B cell (primary cell): ENCODE results near the gene MAG. TPM values are rescaled to one million over a fixed set of nuclear protein-coding genes. Genes with fewer than 3 reads are reported as not detected.
A peak's percentile ranks its signal among the peaks of the same experiment; 100 is the strongest.

Experiments
- ATAC-seq: fragments of 200-7000 bp; cut with Tn5 transposase; one replicate; pipeline ENCODE4 v1.10.0; 2021; ENCODE audit warnings: low read depth, mild to moderate bottlenecking, moderate number of reproducible peaks, moderate library complexity
- CTCF ChIA-PET: fragments of 350-600 bp; sonication (Branson Sonifier 250); formaldehyde crosslinking; loops from one replicate; lab custom pipeline; 2021; ENCODE audit warnings: antibody characterized with exemption, inconsistent platforms; lab: Charles Lee
- POLR2A ChIA-PET: fragments of 350-600 bp; sonication (Branson Sonifier 250); formaldehyde crosslinking; loops from one replicate; lab custom pipeline; 2021; ENCODE audit warnings: antibody characterized with exemption; lab: Charles Lee
- DNase-seq: peaks from one replicate; pipeline ENCODE4 v3.0.0; 2013
- H2AFZ ChIP-seq: 2 replicates; pipeline ENCODE4 v1.6.1; 2012; ENCODE audit warnings: mild to moderate bottlenecking, low read depth, low read length; ENCODE audit not compliant: insufficient read depth, poor library complexity, severe bottlenecking
- H3K27ac ChIP-seq, 2 donors: 1 replicate in 1 of 2; 2 replicates in 1 of 2; pipeline ENCODE4 v1.5.1; 2012 to 2013; ENCODE audit warnings: low read length in 2 of 2, mild to moderate bottlenecking in 2 of 2, moderate library complexity in 1 of 2
- H3K27me3 ChIP-seq, 4 experiments: fragments of 200-600 bp in 1 of 4; sonication (generic) in 1 of 4; replicated peaks in 1 of 4; 1 replicate in 2 of 4; 2 replicates in 2 of 4; pipeline versions ENCODE4 v1.6.1 to v1.7.0; 2013 to 2016; ENCODE audit warnings: low read length in 3 of 4, mild to moderate bottlenecking in 2 of 4, mixed read lengths in 1 of 4, moderate library complexity in 1 of 4; ENCODE audit not compliant: insufficient read depth in 4 of 4, control insufficient read depth in 3 of 4; ENCODE audit errors: control extremely low read depth in 1 of 4
- H3K36me3 ChIP-seq, 2 experiments: replicated peaks in 1 of 2; 1 replicate in 1 of 2; 2 replicates in 1 of 2; pipeline versions ENCODE4 v1.6.1 to v1.7.1; 2013; ENCODE audit warnings: low read length in 1 of 2; ENCODE audit not compliant: insufficient read depth in 2 of 2, control insufficient read depth in 1 of 2; ENCODE audit errors: control extremely low read depth in 1 of 2, extremely low read depth in 1 of 2
- H3K4me1 ChIP-seq, 2 donors: fragments of 200-600 bp in 1 of 2; sonication (generic) in 1 of 2; 1 replicate in 1 of 2; 2 replicates in 1 of 2; pipeline versions ENCODE4 v1.5.1 to v1.6.1; 2013 to 2017; ENCODE audit warnings: low read length in 2 of 2; ENCODE audit not compliant: control insufficient read depth in 2 of 2, insufficient read depth in 2 of 2
- H3K4me2 ChIP-seq: replicated peaks from 2 replicates; pipeline ENCODE3; 2012; ENCODE audit warnings: mild to moderate bottlenecking, low read depth, low read length; ENCODE audit not compliant: poor library complexity, severe bottlenecking
- H3K4me3 ChIP-seq, 5 experiments: fragments of 200-600 bp in 1 of 5; sonication (generic) in 1 of 5; 1 replicate in 3 of 5; 2 replicates in 2 of 5; pipeline versions ENCODE4 v1.5.1 to v1.7.0; 2011 to 2016; ENCODE audit warnings: low read length in 4 of 5, mild to moderate bottlenecking in 4 of 5, low read depth in 2 of 5, control low read depth in 1 of 5, moderate library complexity in 1 of 5; ENCODE audit not compliant: insufficient read depth in 1 of 5; ENCODE audit errors: control extremely low read depth in 1 of 5, extremely low read depth in 1 of 5
- H3K79me2 ChIP-seq: fragments of 200-600 bp; sonication (generic); one replicate; pipeline ENCODE4 v1.6.0; 2016; ENCODE audit warnings: low read length; ENCODE audit not compliant: control insufficient read depth, insufficient read depth
- H3K9ac ChIP-seq: fragments of 200-600 bp; sonication (generic); 2 replicates; pipeline ENCODE4 v1.6.1; 2017; ENCODE audit warnings: mild to moderate bottlenecking, low read length, moderate library complexity
- H3K9me3 ChIP-seq, 3 donors: one replicate each; pipeline versions ENCODE4 v1.6.1 to v1.7.1; 2013; ENCODE audit warnings: low read length in 2 of 3; ENCODE audit not compliant: control insufficient read depth in 2 of 3, insufficient read depth in 1 of 3; ENCODE audit errors: control extremely low read depth in 1 of 3
- H4K20me1 ChIP-seq: 2 replicates; pipeline ENCODE4 v1.6.0; 2012; ENCODE audit warnings: mild to moderate bottlenecking, low read length; ENCODE audit not compliant: insufficient read depth, control insufficient read depth, poor library complexity, severe bottlenecking
- H3K27ac Mint-ChIP-seq: one replicate; pipeline ENCODE4 v1.8.0; 2021; ENCODE audit warnings: mixed read lengths
- H3K27me3 Mint-ChIP-seq: one replicate; pipeline ENCODE4 v1.8.0; 2021; ENCODE audit warnings: mixed read lengths
- H3K4me1 Mint-ChIP-seq: one replicate; pipeline ENCODE4 v1.8.0; 2021; ENCODE audit warnings: mixed read lengths
- H3K4me3 Mint-ChIP-seq: one replicate; pipeline ENCODE4 v1.8.0; 2021; ENCODE audit warnings: mixed read lengths
- H3K9me3 Mint-ChIP-seq: one replicate; pipeline ENCODE4 v1.8.0; 2022; ENCODE audit warnings: mixed read lengths; ENCODE audit not compliant: insufficient read depth
- EZH2 ChIP-seq: IDR thresholded peaks from 2 replicates; pipeline ENCODE4 v1.6.1; 2012; ENCODE audit warnings: borderline replicate concordance, low read depth, mild to moderate bottlenecking, moderate library complexity, low read length; ENCODE audit not compliant: insufficient read depth, poor library complexity, severe bottlenecking
- WGBS: methylation state at CpG from one replicate; pipeline ENCODE4 v1.1.5; 2013; ENCODE audit warnings: missing lambda C conversion rate; ENCODE audit not compliant: insufficient coverage; 5-methylcytosine and 5-hydroxymethylcytosine counted together
- intact Hi-C: fragments of 100-400 bp; cut with micrococcal nuclease; formaldehyde crosslinking; loops from one replicate; pipeline ENCODE4 v1.10.0; 2022
- polyA plus RNA-seq: library from polyadenylated mRNA; depleted of rRNA; stranded (reverse); fragments of >200 nt; gene quantifications from 2 replicates; pipeline ENCODE4 v1.2.3, GENCODE V29; 2012
- total RNA-seq, 2 donors: library from RNA; stranded (reverse); fragments of 120-200 nt in 1 of 2; gene quantifications; 1 replicate in 1 of 2; 2 replicates in 1 of 2; pipeline versions ENCODE4 v1.2.3 to v1.2.4, GENCODE V29; 2013 to 2022
- TF ChIP-seq, protein P1 (sequence below): fragments of 200-600 bp; IDR thresholded peaks from one replicate; pipeline ENCODE4 v1.8.0; 2022; ENCODE audit warnings: antibody characterized with exemption, mild to moderate bottlenecking

Gene MAG
- total and polyA plus RNA-seq, 2 donors (not counting 1 experiment from before 2014, with no cell fraction given): 0.12 to 0.58 TPM

DNA sequence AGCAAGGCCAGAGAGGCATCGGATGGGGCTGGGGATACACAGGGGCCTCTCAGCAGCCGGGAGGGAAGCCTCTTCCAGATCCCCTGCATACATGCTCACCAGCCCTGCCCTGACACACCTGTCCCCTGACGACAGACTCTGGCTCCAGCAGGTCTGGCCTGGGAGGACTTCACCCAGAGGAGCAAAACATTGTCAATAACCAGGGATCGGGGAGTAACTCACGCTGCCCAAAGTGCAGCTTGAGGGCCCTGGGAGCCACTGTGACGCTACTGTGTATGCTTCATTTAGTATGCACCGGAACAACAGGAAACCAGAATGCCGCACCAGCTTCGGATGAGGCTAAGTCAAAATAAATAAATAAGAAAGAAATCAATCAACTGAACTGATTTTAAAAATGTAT, 24.6 kb downstream of the MAG start:
- H3K4me1 Mint-ChIP-seq: peaks cover 69% of the 10 kb centered on the region

More for the DNA sequence above, 24.6 kb downstream of the MAG start:
- 61% methylated on average over 6 of the region's 9 CpGs for WGBS
- Mint-ChIP-seq H3K9me3 (no peaks in the 10 kb centered on the region), H3K4me3 (peak overlapping the region; percentile 76), H3K27ac (peak overlapping the region; percentile 80), H3K27me3 (no peaks in the 10 kb centered on the region)
- peak overlapping the region; percentile 10 for H3K9ac ChIP-seq
- H3K36me3 ChIP-seq: no peaks in the 10 kb centered on the region
- peaks cover 47% of the 10 kb centered on the region for H3K79me2 ChIP-seq
- CTCF ChIA-PET: interaction anchor here (0.5 to 2.5 kb wide), 12 partner anchors 9 to 377 kb away, joined by 3 to 13 read pairs (median 6); partner anchors contain the start of gene FFAR1
- intact Hi-C loops: loop anchor here (2.0 kb wide), 1 partner anchor 14 kb away; no protein-coding TSS in a partner anchor
- H3K27ac ChIP-seq: peak overlapping the region; percentile 75 to 81
- H3K4me2 ChIP-seq: peak overlapping the region; percentile 52
- H4K20me1 ChIP-seq: no peaks in the 10 kb centered on the region
- ATAC-seq (peak; percentile 29), DNase-seq (peak; percentile 53)
- no peaks in the 10 kb centered on the region for H3K27me3 ChIP-seq
- TF ChIP-seq EZH2: no peak
- TF ChIP-seq, protein P1, sequence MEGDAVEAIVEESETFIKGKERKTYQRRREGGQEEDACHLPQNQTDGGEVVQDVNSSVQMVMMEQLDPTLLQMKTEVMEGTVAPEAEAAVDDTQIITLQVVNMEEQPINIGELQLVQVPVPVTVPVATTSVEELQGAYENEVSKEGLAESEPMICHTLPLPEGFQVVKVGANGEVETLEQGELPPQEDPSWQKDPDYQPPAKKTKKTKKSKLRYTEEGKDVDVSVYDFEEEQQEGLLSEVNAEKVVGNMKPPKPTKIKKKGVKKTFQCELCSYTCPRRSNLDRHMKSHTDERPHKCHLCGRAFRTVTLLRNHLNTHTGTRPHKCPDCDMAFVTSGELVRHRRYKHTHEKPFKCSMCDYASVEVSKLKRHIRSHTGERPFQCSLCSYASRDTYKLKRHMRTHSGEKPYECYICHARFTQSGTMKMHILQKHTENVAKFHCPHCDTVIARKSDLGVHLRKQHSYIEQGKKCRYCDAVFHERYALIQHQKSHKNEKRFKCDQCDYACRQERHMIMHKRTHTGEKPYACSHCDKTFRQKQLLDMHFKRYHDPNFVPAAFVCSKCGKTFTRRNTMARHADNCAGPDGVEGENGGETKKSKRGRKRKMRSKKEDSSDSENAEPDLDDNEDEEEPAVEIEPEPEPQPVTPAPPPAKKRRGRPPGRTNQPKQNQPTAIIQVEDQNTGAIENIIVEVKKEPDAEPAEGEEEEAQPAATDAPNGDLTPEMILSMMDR: no peak
- no peaks in the 10 kb centered on the region for H3K9me3 ChIP-seq
- H3K4me3 ChIP-seq: peak overlapping the region in 1 of 5 experiments; percentile 7
- H2AFZ ChIP-seq: no peak overlapping the region
- POLR2A ChIA-PET: interaction anchor here (8.3 kb wide), 1 partner anchor 15 kb away, joined by 106 read pairs; the partner anchor contains the start of gene CD22
- H3K4me1 ChIP-seq: peaks cover 70 to 92% of the 10 kb centered on the region in 2 donors
